ENCODE results near the gene NUDT22. TPM values are rescaled to one million over a fixed set of nuclear protein-coding genes. Genes with fewer than 3 reads are reported as not detected.

NUDT22 gene
- total and polyA plus RNA-seq, 2 of the 8 experiments (the other 6 are each of a cell fraction or from before 2014, with no cell fraction given) = 43.4 to 69.0 TPM

DNA sequence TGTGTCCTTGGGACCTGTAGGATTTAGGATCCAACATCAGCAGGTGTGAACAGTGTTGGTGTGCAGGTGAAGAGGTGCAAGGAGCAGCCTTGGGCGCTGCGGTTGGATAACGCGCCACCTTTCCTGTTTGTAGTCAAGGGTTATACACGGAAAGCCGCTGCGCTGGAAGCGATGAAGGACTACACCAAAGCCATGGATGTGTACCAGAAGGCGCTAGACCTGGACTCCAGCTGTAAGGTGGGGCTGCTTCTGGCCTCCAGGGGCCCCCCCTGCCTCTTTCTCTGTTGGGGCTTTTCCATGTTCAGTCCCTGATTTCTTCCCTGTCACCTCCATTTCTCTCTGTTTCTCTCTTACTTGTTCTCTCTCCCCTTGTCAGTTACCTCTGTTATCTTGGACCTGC is 23.1 kb upstream of the NUDT22 start:
- H3K4me3 ChIP-seq (ENCODE audit: extremely low read depth in 1 of 4, insufficient read depth in 2 of 4, low read depth in 3 of 4, low read length in 4 of 4) = no peak overlapping the region
- peaks cover 0 to 5% (median 0%) of the 10 kb centered on the region in 4 experiments; a peak in 3 of 7 replicates for H3K4me1 ChIP-seq (replicated peaks in 1 of 4; ENCODE audit: control insufficient read depth in 3 of 4, insufficient read depth in 4 of 4, low read length in 3 of 4)
- H2BK5ac ChIP-seq (ENCODE audit: low read depth, low read length) = no peak overlapping the region
- H4K91ac ChIP-seq (replicated peaks; ENCODE audit: insufficient read length, low read length) = no peak overlapping the region
- no peak overlapping the region for H3K9ac ChIP-seq (replicated peaks in 1 of 4; ENCODE audit: extremely low read depth in 1 of 4, low read depth in 3 of 4, low read length in 3 of 4)
- no peak overlapping the region for H4K5ac ChIP-seq (ENCODE audit: insufficient read length, low read depth, low read length)
- H3K4ac ChIP-seq (replicated peaks; ENCODE audit: insufficient read length, low read depth, low read length) = no peak overlapping the region
- H4K8ac ChIP-seq (ENCODE audit: extremely low read depth, insufficient read depth, low read length) = no peak overlapping the region
- H2BK120ac ChIP-seq (replicated peaks; ENCODE audit: low read depth, low read length) = no peak overlapping the region
- CTCF ChIA-PET (ENCODE audit: partially characterized antibody) = interaction anchor here (0.6 to 7.4 kb wide), 9 partner anchors 10 to 152 kb away, joined by 3 to 68 read pairs (median 16); partner anchors contain the start of genes ESRRA, NUDT22, PLCB3 and TRMT112
- H3K79me1 ChIP-seq (ENCODE audit: low read depth, low read length) = no peaks in the 10 kb centered on the region
- H3K79me2 ChIP-seq (ENCODE audit: control insufficient read depth in 1 of 2, insufficient read depth in 2 of 2, low read length in 2 of 2) = no peaks in the 10 kb centered on the region
- no peak overlapping the region for H3K14ac ChIP-seq (ENCODE audit: insufficient read length)
- no peak overlapping the region for H2AFZ ChIP-seq (ENCODE audit: low read length)
- 96% methylated on average over 9 of the region's 9 CpGs; no CpG with 5 or more reads in 1 of the 2 experiments for WGBS, 2 experiments (ENCODE audit: extremely low coverage in 1 of 2, insufficient coverage in 1 of 2, insufficient read length in 1 of 2, insufficient replicate concordance in 2 of 2, low coverage in 1 of 2, low lambda C conversion rate in 2 of 2, missing lambda C conversion rate in 1 of 2)
- DNase-seq (ENCODE audit: low read depth in 1 of 2, low spot score in 2 of 2) (no peak), FAIRE-seq (no peak)
- POLR2A ChIA-PET (ENCODE audit: partially characterized antibody) = interaction anchor here (1.1 to 18.4 kb wide), 4 partner anchors 14 to 42 kb away, joined by 3 to 253 read pairs (median 112); partner anchors contain the start of genes NUDT22, PPP1R14B, STIP1 and TRPT1
- H2BK15ac ChIP-seq (ENCODE audit: low read length) = no peak overlapping the region
- no peak overlapping the region for H3K4me2 ChIP-seq (ENCODE audit: insufficient read depth in 1 of 2, low read depth in 2 of 2, low read length in 2 of 2)
- peaks cover 44 to 76% (median 62%) of the 10 kb centered on the region in 4 experiments for H3K36me3 ChIP-seq (ENCODE audit: control insufficient read depth in 2 of 4, insufficient read depth in 4 of 4, low read length in 3 of 4)
- H3K18ac ChIP-seq (ENCODE audit: extremely low read depth, low read length) = no peak overlapping the region
- H3K27ac ChIP-seq (ENCODE audit: low read depth, low read length) = no peak overlapping the region
- no peak overlapping the region for H2BK12ac ChIP-seq (ENCODE audit: low read depth, low read length)
- H2BK20ac ChIP-seq (ENCODE audit: low read length) = no peak overlapping the region
- no peak overlapping the region for H3K56ac ChIP-seq (replicated peaks; ENCODE audit: insufficient read length, low read depth, low read length)
- no peaks in the 10 kb centered on the region for H3K9me3 ChIP-seq (ENCODE audit: insufficient read depth in 2 of 2, low read depth in 1 of 2, low read length in 1 of 2)
- no peaks in the 10 kb centered on the region; a peak in 1 of 7 replicates for H3K27me3 ChIP-seq (replicated peaks in 1 of 4; ENCODE audit: control insufficient read depth in 3 of 4, extremely low read depth in 1 of 4, insufficient read depth in 3 of 4, low read length in 3 of 4)
- no peak overlapping the region for H2AK5ac ChIP-seq (ENCODE audit: low read depth, low read length)
- peaks cover 5 to 20% of the 10 kb centered on the region in 2 experiments for H4K20me1 ChIP-seq (replicated peaks in 1 of 2; ENCODE audit: control insufficient read depth in 1 of 2, insufficient read depth in 2 of 2, low read length in 2 of 2)
- no peaks in the 10 kb centered on the region; the same call in 1 of the 2 replicates for H3K23me2 ChIP-seq (ENCODE audit: low read depth, low read length)
- no peak overlapping the region for H3K23ac ChIP-seq (ENCODE audit: insufficient read length)
- no peak for TF ChIP-seq BRCA1 (IDR thresholded peaks at IDR 0.05; ENCODE audit: low read depth, low read length)
- no peak for TF ChIP-seq EP300 (IDR thresholded peaks at IDR 0.05; ENCODE audit: borderline replicate concordance in 1 of 2, low read depth in 2 of 2, low read length in 2 of 2)
- no peak for TF ChIP-seq JUND (IDR thresholded peaks at IDR 0.05; ENCODE audit: low read length)
- no peak for TF ChIP-seq TCF12 (IDR thresholded peaks at IDR 0.05; ENCODE audit: low read depth, low read length)
- no peak for TF ChIP-seq TBP (IDR thresholded peaks at IDR 0.05; ENCODE audit: low read depth, low read length)
- no peak for TF ChIP-seq RXRA (IDR thresholded peaks at IDR 0.05; ENCODE audit: insufficient read depth, low read depth, low read length)
- TF ChIP-seq, protein P1, sequence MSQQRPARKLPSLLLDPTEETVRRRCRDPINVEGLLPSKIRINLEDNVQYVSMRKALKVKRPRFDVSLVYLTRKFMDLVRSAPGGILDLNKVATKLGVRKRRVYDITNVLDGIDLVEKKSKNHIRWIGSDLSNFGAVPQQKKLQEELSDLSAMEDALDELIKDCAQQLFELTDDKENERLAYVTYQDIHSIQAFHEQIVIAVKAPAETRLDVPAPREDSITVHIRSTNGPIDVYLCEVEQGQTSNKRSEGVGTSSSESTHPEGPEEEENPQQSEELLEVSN (IDR thresholded peaks at IDR 0.05) = no peak

All from H1 (cell line).